Sigmoid colon (tissue), 4 donors: ENCODE measurements around the gene CRTC1.

ENCODE experiments used
- CTCF ChIP-seq, 4 experiments: fragments of 450-650 bp in 3 of 4; fragments of 200-600 bp in 1 of 4; IDR thresholded peaks; one replicate each; pipeline ENCODE4 v1.5.1; 2016 to 2019; ENCODE audit warnings: antibody characterized with exemption in 4 of 4, mild to moderate bottlenecking in 3 of 4, moderate library complexity in 2 of 4
- EP300 ChIP-seq, 4 donors: sonication (generic); formaldehyde crosslinking; IDR thresholded peaks; one replicate each; pipeline ENCODE4 v1.6.1; 2017; ENCODE audit warnings: antibody characterized with exemption in 4 of 4
- POLR2A ChIP-seq, 2 donors: fragments of 450-650 bp; IDR thresholded peaks; one replicate each; pipeline ENCODE4 v1.6.1; 2016; ENCODE audit warnings: antibody characterized with exemption in 2 of 2, mild to moderate bottlenecking in 2 of 2, moderate library complexity in 2 of 2

DNA sequence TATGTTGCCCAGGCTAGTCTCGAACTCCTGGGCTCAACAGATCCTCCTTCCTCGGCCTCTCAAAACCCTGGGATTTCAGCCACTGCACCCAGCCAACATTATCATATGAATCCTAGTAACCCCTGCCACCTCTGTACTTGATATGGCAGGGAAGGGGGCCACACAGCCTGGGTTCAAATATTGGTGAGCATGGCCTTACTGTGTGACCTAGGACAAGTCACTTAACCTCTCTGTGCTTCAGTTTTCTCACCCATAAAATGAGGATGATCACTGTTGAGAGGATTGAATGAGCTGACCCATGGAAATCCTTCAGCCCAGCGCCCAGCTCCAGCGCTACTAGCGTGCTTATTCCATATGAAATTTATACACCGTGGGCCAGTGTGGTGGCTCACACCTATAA, 111.2 kb downstream of the CRTC1 start:
- TF ChIP-seq CTCF (IDR thresholded peaks at IDR 0.05), result no peak
- no peak for TF ChIP-seq POLR2A (IDR thresholded peaks at IDR 0.05)
- no peak for TF ChIP-seq EP300 (IDR thresholded peaks at IDR 0.05)
